ENCODE results near the gene STARD9.
"Not testable (repeated sequence)": the region's sequence is repeated elsewhere in the genome, so short reads cannot be mapped to it uniquely, and the experiment has no call there.

Gene STARD9

GRCh38 chr15:42591238-42591934 lies 16.0 kb downstream of the STARD9 start:
- DNase-seq: no peak

GRCh38 chr15:42592716-42593115 lies 17.3 kb downstream of the STARD9 start:
- no peak for DNase-seq

GRCh38 chr15:42593143-42593542 lies 17.7 kb downstream of the STARD9 start:
- no peak for DNase-seq

- DNase-seq: no peak
These were observed 18.7 kb downstream of the STARD9 start for GRCh38 chr15:42594095-42594494.

GRCh38 chr15:42595626-42596240 lies 20.3 kb downstream of the STARD9 start:
- DNase-seq: no peak

- DNase-seq: not testable (repeated sequence)
These were observed 25.9 kb downstream of the STARD9 start for GRCh38 chr15:42601316-42601715.

- DNase-seq: no peak
These were observed 27.1 kb downstream of the STARD9 start for GRCh38 chr15:42602501-42602900.

- no peak for DNase-seq
These were observed 28.6 kb downstream of the STARD9 start for GRCh38 chr15:42603978-42604377.

GRCh38 chr15:42604894-42605744 lies 29.7 kb downstream of the STARD9 start:
- peak; percentile 12 for DNase-seq

- DNase-seq: no peak
These were observed 30.4 kb downstream of the STARD9 start for GRCh38 chr15:42605796-42606195.

- peak; percentile 56 for DNase-seq
These were observed 32.7 kb downstream of the STARD9 start for GRCh38 chr15:42608110-42608531.

- DNase-seq: peak; percentile 7
These were observed 33.5 kb downstream of the STARD9 start for GRCh38 chr15:42608752-42609488.

- no peak for DNase-seq
These were observed 36.1 kb downstream of the STARD9 start for GRCh38 chr15:42611532-42611931.

GRCh38 chr15:42612367-42612912 lies 37.0 kb downstream of the STARD9 start:
- no peak for DNase-seq

- no peak for DNase-seq
These were observed 40.7 kb downstream of the STARD9 start for GRCh38 chr15:42616107-42616506.

GRCh38 chr15:42619656-42620371 lies 44.4 kb downstream of the STARD9 start:
- no peak for DNase-seq

GRCh38 chr15:42621386-42621785 lies 46.0 kb downstream of the STARD9 start:
- DNase-seq: no peak

- DNase-seq: no peak
These were observed 46.9 kb downstream of the STARD9 start for GRCh38 chr15:42621996-42622925.

- DNase-seq: no peak
These were observed 48.5 kb downstream of the STARD9 start for GRCh38 chr15:42623951-42624350.

GRCh38 chr15:42627485-42627884 lies 52.1 kb downstream of the STARD9 start:
- no peak for DNase-seq

- no peak for DNase-seq
These were observed 53.4 kb downstream of the STARD9 start for GRCh38 chr15:42628761-42629160.

Measured in CD4-positive, alpha-beta T cell treated with Interleukin-17A for 1 hour (primary cell).